ENCODE measurements around the gene CHAD.

CHAD gene, protein sequence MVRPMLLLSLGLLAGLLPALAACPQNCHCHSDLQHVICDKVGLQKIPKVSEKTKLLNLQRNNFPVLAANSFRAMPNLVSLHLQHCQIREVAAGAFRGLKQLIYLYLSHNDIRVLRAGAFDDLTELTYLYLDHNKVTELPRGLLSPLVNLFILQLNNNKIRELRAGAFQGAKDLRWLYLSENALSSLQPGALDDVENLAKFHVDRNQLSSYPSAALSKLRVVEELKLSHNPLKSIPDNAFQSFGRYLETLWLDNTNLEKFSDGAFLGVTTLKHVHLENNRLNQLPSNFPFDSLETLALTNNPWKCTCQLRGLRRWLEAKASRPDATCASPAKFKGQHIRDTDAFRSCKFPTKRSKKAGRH

DNA sequence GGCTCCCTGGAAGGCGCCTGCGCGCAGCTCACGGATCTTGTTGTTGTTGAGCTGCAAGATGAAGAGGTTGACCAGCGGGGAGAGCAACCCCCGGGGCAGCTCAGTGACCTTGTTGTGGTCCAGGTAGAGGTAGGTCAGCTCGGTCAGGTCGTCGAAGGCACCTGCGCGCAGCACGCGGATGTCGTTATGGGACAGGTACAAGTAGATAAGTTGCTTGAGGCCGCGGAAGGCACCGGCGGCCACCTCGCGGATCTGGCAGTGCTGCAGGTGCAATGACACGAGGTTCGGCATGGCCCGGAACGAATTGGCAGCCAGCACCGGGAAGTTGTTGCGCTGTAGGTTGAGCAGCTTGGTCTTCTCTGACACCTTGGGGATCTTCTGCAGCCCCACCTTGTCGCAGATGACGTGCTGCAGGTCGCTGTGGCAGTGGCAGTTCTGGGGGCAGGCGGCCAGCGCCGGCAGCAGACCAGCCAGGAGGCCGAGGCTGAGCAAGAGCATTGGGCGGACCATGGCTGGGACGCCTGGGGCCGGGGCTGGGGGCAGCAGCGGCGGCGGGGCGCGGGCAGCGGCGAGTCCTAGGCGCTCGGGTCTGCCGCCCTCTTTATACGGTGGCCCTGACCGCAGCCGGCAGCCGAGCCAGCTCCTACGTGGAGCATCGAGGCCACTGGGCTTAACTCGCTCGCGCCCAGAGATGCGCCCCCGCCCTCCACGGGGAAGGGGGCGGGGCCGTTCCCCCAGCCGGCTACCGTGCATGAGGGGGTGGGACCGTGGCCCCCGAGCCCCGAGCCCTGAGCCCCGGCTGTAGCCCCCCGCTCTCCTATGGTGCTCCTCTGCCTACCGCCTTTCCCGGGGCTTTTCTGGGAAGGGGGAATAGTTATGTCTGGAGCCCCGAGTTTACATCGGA is at the start of gene CHAD:
CHAD (minus strand) TSS at position 577 of the 904 bp plus-strand sequence; CDS start at position 510, 67 bp downstream.
- DNase-seq = no peak

DNA sequence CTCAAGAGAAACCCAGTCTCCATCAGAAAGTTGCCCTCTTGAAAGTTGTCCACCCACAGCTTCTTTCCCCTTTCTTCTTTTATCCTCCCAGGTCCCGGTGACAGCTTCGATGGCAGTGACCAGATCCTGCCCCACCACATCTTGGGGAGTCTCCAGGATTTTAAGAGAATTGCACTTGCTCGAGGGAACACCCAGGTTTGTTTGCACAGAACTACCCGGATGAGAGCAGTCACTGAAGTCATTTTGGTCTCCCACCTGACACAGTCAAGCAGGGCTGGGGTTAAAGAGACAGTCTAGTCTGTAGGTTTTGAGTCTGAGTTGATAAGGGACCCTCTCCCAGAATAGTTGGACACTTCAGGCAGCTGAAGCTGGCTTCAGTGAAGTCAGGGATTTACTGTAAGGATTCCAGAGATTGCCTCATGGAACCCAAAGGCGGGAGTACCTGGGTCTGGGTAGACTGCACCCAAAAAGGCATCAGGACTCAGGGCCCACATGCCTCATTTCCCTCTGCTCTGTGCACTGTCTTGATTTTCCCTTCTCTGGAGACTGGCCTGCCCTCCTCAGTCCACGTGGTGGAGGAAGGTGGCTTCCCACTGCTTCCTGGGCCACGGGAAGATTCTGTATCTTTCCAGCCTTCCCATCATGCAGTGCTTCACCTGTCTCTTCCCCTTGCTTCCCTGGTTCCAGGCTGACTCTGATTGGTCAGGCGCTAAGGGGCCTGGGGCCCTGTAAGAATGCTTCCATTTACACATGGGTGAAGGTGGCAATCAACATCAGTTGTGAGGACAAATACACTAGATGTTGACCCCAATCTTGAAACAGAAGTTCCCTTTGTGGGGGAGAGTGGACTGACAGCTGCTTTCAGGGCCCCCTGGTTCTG is 49.1 kb upstream of the CHAD start:
- no peak for DNase-seq

DNA sequence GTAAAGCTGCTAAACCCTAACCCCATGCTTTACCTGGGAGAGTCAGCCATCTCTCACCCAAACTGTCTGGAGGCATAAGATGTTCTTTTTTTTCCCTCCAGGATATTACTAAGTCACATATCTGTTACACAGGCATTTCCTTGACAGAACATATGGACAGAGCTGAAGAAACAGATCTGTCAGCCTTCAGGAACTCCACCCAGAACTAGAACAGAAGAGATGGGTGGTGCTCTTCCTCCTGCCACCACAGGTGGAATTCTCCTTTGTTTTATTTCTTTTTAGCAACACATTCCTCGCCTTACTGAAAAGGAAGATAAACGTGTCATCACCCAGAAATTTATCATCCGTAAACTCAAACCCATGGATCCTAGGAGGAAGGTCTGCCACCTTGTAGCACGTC is 48.3 kb upstream of the CHAD start:
- no peak for DNase-seq

DNA sequence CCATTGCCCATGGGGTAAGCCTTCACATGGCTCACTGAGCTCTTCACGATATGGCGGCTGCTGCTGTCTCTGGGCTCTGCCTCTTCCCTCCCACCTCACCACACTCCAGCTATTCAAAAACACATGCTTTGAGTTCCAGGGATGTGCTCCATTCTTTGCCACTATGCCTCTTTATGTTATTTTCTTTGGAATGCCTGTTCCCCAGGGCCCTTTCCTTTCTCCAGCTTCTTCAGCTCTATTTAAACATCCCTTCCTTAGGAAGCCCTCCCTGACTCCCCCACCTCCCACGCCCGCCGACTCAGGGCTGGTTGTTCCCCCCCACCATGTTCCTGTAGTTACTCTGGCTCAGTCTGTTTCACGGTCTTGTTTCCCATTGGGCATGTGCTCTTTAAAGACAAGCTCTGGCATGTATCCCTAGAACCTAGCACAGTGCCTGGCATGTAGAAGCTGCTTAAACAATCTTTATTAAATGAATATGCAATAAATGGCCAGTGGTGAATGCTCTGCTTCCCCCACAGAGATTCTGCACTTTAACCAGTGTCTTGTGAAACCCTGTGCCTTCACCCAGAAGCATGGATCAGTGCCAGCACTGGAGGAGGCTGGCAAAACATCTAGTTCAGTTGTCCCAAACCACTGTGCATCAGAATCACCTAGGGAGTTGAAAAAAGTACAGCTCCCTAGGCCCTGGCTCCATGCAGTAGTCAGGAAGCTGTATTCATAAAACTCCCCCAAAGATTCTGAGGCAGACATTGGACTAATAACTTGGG is 46.4 kb upstream of the CHAD start:
- no peak for DNase-seq

DNA sequence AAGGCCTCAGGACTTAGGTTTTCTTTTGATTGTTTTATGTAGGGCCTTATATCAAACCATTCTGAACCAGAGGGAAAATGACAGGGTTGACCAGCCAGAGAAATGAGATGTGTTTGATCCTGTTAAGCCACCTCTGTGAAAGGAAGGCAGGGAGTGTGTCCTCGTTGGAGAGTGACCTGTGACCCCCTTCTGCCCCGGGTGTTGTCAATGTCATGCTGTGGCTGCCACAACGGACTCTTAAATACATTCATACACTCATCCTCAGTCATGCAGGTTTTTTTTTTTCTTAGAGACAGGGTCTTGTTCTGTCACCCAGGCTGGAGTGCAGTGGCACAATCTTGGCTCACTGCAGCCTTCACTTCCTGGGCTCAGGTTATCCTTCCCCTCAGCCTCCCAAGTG is 45.7 kb upstream of the CHAD start:
- no peak for DNase-seq

DNA sequence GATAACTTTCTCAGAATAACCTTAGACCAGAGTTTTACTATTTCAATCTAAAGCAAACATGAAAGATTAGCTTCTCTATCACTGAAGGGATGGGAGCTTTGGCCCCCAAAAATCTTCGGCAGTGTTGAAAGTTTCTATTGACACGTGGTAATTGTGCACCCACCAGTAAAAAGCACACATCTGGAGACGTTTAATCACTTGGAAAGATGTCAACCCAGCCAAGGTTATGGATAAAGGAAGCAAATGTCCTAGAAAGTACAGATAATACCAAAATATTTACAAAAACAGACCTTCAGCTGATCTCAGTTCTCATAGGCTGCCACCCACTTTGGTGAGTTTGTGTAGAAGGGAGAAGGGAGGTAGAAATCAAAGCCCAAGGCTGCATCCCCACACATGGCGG is 44.8 kb upstream of the CHAD start:
- no peak for DNase-seq

DNA sequence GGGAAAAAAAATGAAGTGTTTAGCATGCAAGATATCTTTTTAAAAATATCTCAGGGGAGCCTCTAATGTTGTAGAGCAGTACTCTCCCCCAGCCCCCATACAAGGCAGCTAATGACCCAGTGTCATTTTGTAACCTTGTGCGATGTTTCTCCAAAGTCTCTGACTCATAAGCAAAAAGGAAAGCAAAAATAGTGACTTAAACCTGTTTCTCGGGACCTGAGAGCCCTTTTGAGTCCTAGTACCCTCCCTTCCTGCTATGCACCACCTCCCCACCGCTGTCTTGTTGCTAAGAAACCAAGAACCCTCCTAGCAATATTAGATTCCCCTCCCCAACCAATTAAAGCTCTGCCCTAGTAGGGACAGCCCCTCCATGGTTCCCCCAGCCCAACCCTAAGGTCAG is 42.4 kb upstream of the CHAD start:
- DNase-seq = peak; percentile 54 to 71

DNA sequence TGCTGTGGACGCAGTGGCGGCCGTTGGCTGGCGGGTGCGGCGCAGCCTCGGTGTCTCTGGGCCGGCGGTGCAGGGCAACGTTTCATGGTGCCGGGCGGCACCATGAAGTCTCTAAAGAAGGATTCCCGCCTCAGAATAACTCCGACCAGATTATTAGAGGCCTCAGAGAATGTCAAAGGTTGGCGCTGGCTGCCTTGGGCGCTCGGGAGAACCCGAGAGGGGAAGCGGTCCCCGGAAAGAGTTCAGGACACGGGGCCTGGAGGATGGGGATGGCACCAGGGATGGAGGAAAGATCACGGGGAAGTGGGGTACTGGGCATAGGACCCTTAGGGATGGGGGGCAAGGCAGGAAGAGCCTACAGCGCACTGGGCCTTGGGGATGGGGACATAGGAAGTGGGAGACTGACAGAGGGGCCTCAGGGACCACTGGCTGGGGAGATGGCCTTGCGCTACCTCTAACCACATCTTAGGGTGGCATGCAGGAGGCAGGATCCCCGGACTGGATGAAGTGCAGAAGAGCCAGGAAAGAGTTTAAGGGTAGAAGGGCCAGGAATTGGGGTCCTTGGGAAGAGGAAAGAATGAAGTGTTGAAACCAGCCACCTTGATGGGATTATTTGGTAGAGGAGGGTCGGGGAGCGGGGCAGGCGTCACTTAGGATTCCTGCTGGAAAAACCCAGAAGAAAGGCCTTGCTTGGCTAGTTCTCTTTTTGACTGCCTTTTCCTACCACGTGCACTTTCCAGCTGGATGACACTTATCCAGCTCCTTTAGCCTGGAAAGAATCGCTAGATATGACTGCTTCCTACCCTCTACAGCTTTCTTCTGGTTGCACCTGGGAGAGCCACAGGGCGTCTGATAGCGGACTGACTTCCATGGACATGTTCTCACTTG is 40.1 kb upstream of the CHAD start:
- DNase-seq = no peak

DNA sequence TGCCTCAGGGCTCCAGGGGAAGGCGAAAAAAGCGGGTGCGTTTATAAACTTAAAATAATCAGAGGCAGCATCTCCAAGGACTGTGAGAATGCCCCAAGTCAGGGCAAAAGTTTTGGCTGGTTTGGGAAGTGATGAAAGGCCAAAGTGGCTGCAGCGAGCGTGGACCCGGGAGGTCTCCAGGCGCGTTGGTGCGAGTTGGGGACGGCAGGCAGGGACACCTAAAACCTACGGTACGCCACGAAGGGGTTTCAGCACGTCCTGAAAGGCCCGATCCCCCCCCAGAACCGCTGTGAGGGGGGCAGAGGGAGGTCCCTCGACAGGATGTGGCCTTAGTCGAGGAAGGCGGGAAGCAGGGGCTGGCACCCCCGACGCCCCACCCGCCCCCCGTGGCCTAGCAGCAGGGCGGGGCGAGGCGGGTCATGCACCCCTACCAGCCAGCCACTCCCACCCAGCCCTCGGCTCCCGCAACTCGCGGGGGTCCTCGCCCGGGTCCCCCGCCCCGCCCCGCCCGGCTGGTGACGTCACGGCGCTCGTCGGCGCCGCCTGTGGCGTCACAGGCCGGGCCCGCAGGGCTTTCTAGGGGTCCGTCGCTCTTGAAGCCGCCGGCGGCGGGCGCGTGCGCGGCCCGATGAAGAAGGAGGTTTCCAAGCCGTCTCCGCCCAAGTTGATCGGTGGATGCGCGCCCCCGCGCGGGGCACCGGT is 39.3 kb upstream of the CHAD start, which contains the start of gene MYCBPAP:
MYCBPAP (plus strand) TSS at position 569 of the 702 bp plus-strand sequence. CDS start 236 bp downstream, outside the sequence.
- peak; percentile 80 to 89 for DNase-seq

DNA sequence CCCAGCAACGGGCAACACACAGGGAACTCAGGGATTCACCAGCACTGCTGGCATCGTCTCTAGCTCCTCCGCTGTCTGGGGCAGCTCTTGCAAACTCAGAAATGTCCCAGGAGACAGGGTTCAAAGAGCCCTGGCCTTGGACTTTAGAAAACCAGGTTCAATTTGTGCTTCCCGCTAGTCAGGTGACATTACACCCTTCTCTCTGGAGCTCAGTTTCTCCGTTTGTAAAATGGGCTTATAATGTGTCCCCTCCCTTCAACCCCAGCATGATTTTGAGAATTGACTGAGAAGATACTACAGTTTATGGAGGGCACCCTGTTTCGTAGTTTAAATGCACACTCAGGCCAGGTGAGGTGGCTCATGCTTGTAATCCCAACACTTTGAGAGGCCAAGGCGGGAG is 37.6 kb upstream of the CHAD start:
- DNase-seq = no peak

DNA sequence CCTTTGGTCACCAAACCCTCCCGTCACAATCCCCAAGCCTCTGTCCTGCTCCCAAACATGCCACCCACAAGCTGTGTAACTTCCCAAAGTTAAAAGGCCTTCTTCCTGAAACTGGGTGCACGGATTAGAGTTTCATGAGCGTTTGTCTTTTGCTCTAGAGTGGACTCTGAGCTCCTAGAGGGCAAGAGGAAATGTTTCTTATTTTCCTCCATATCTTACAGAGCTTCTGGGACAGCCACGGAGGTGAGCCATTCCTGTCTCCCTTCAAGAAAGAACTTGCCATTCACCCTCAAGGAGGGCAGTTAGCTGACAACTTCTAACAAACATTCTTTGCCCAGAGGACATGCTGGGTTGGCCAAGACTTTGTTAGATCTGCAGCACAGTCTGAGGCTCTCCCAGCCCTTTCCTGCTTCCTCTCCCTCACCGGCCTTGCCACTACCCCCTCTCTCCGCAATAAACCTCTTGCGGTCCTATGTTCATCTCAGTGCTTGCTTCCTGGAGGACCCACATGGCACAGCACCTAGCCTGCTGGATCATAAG is 37.0 kb upstream of the CHAD start:
- no peak for DNase-seq

DNA sequence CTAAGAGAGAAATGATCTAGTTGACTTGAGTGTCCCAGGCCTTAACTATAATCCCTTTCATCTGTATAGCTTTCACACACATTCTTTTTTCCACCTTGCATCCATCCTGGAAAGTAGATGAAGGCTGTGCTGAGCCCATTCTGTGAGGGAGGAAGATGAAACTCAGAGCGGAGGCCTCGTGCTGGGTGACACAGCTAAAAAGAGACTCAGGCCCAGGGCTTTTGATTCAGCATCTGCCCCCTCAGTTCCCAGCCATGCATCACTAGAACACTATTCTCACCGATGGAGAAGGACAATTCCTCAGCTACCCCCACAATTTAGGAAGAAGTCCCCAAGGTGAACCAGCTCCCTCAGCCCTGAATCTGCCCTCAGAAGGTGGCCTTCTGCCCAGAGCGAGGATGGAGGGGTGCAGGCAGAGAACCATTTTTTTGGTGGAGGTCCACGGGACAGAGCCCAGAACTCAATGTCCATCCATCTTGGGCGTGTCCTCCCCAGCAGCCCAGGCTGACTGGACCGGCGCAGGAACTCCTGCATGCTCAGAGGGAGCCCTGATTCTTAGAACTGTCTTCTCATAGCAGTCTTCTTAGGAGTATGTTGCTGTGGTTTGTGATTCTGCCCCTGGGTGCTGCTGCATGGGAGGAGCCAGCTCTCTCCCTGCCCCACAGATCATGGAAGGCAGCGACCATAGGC is 33.8 kb upstream of the CHAD start:
- no peak for DNase-seq

DNA sequence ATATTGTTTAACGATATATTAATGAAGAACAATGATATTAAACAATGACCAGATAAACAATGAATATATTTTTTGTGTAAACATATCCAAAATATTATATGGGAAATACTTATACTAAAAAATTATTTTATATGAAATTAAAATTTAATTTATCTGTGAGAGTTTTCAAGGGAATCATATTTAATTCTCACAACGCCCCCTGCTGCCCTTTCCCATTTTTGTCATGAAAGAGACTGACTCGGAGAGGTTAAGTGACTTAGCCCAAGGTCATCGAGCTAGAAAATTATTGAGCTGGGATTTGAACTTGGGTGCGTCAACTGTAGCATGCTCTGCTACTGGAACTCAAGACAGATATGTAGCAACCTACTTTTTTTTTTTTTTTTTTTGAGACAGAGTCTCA is 32.4 kb upstream of the CHAD start:
- peak; percentile 10 to 39 for DNase-seq

DNA sequence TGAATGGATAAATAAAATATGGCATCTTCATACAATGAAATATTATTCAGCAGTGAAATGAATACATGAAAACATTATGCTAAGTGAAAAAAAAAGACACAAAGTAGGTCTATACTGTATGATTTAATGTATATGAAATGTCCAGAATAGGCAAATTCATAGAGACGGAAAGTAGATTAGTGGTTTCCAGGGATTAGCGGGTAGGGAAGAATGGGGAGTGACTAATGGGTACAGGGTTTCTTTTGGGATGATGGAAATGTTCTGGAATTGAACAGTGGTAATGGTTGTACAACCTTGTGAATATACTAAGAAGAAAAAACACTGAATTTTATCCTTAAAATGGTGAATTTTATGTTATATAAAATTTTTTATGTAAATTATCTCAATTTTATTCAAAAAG is 31.0 kb upstream of the CHAD start:
- no peak for DNase-seq

DNA sequence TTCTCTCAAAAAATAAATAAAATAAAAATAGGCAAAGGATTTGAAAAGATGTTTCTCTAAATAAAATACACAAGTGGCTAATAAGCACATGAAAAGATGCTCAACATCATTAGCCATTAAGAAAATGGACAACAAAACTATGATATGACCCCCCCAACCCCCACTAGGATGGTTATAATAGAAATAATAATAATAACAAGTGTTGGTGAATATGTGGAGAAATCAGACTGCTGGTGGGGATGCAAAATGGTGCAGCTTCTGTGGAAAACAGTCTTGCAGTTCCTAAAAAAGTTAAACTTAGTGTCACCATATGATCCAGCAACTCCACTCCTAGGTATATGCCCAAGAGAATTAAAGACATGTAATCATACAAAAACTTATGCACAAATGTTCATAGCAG is 30.6 kb upstream of the CHAD start:
- DNase-seq = no peak

DNA sequence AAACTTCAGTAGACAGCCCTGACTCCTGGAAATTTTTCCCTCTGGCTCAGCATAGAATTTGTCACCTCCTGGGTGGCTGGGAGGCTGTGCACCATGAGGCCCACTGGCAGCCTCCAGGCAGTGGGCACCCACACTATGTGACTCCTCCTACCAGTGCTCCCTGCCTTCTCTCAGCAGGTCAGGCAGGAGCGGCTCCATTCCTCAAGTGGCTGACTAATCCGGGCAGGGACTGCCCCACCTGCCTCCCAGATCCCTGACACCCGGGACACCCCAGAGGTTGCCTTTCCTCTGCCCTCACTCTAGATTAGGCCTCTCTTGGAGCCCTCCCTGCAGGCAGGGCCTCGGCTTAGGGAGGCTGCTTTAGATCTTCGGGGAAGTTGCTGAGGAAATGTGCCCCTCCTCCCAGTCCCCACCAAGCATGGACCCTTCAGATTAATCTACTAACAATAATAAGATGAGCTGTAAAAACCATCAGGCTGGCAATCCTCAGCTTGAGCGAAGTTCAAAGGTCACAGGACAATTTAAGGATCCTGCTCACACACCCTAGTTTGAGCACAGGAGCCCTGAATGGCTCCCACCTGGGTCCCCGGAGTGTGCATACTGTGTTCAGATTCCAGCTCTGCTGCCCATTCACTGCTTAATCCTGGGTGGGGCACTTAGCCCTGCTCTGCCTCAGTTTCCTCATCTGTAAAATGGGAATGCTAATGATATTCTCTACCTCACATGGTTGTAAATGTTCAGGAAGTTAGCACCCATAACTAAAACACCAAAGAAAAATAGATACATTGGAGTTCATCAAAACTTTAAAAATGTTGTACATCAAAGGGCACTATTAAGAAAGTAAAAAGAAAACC is 29.6 kb upstream of the CHAD start:
- no peak for DNase-seq

DNA sequence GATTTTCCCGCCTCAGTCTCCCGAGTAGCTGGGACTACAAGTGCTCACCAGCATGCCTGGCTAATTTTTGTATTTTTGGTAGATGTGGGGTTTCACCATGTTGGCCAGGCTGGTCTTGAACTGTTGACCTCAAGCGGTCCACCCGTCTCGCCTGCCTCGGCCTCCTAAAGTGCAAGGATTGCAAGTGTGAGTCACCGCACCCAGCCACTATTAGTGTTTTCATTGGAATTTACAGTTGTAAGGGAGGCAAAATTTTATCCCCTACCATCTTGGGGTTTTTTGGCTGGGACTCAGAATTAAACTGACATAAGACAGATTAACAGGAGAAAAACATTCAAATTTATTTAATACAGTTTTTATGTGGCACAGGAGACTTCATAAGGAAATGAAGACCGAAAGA is 27.2 kb upstream of the CHAD start:
- no peak for DNase-seq

DNA sequence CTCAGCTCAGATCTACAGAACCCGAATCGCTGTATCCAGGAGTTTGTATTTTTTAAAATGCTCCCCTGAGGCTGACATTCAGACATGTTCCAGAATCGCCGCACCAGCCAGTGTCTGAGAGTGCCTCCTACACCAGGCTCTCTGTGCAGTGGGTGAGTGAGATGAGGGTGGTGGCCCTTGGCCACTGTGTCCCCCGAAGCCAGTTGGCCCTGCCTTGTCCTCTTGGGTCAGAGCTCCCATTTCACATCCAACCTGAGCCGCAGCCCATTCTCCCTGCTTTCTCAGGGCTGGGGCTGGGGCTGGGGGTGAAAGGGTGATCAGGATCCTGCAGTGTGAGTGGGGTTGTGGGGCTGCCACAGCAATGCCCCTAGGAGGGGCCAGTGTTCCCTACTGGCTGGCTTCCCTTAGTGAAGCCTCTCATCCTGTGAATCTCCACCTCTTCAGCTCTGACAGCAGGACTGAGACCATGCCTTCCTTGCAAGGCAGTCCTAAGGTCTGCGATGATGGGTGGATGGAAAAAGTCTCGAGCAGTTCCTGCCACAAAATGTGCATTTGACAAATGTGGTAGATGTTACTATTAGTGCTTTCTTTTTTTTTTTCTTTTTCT is 26.6 kb upstream of the CHAD start:
- no peak for DNase-seq
